GM19397 (cell line): ENCODE results near the gene DZIP3.
"Not testable (repeated sequence)": the region's sequence is repeated elsewhere in the genome, so short reads cannot be mapped to it uniquely, and the experiment has no call there.

Source experiments
- ATAC-seq: cut with Tn5 transposase; IDR thresholded peaks from one replicate; pipeline ENCODE4 v1.9.1; 2021; ENCODE audit warnings: mild to moderate bottlenecking, moderate library complexity; ENCODE audit not compliant: unreplicated experiment

The DZIP3 gene

DNA sequence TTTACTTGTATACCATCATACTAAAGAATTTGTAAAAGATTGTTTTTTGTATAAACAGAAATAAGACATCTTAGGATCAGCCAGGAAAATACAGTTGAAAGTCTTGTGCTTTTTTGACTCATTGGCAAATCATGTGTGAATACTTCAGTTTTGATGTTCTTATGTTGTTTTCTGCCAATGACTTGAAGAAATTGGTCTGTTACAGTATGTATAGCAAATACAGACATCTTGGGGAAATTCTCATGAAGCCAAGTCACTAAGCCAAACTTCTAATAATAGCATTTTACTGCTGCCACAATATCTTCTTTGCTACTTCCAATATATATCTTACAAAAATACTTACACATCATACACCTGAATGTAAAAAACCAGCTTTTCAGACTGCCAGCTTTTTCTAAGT lies 83.2 kb downstream of the DZIP3 start:
- no peak for ATAC-seq

DNA sequence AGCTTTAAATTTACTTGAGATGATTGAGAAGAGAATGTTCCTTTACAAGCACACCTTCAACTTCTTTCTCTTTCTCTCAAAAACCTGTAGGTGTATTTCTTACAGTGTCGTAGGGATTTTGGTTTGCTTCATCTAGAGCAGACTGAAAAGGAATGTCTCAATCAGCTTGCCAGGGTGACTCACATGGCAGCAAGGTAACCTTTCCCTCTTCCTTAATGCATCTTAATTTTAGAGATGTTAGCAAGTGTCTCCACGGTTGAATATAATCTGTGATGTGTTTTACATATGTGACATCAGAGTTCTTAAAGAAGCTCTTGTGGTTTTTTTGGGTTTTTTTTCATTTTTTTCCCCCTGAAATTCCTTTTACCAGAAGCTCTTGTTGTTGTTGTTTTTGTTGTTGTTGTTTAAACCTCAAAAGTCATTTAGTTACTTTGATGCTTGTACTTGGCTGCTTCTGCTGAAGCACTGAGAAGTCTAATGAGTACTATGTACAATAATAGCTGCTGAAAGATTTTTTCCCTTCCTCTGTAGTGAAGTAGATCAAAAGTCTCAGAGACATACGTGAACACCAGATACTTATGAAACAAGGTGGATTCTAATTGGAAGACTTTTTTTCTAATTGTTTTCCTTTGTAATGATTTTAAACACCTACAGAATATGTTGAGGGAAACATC lies 84.6 kb downstream of the DZIP3 start:
- no peak for ATAC-seq

DNA sequence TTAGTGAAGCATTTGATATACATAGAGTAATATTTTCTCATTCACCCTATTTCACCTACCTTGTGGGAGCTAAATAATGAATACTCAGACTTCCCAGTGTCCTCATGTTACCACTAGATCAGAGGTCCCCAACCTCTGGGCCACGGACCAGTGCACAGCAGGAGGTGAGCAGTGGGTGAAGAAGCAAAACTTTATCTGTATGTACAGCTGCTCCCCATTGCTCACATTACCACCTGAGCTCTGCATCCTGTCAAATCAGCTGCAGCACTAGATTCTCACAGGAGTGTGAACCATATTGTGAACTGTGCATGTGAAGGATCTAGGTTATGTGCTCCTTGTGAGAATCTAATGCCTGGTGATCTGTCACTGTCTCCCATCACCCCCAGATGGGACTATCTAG lies 88.3 kb downstream of the DZIP3 start:
- no peak for ATAC-seq

DNA sequence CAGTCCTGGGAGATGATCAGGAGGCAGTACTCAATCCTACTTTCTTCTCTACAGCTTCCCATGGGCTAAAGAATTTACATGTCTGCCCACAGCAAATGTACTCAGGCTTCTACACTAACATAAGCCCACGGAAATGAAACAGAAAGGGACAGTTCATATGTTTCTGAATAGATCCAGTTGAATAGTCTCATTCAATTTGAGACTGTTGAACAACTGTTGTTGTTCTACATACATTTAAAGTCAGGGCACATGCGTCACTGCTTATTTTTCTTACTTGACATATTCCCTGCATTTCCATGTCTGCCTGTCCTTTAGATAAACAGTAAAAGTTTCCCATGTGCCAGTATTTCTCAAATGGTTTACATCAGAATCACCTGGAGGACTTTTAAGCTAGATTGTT lies 102.8 kb downstream of the DZIP3 start:
- ATAC-seq = not testable (repeated sequence)

DNA sequence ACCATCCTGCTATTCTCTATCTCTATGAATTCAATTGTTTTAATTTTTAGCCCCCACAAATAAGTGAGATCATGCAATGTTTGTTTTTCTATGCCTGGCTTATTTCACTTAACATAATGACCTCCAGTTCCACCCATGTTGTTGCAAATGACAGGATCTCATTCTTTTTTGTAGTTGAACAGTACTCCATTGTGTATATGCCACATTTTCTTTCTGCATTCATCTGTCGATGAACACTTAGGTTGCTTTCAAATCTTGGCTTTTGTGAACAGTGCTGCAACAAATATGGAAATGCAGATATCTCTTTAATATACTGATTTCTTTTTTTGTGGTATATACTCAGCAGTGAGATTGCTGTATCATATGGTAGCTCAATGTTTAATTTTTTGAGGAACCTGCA lies 108.9 kb downstream of the DZIP3 start:
- no peak for ATAC-seq

DNA sequence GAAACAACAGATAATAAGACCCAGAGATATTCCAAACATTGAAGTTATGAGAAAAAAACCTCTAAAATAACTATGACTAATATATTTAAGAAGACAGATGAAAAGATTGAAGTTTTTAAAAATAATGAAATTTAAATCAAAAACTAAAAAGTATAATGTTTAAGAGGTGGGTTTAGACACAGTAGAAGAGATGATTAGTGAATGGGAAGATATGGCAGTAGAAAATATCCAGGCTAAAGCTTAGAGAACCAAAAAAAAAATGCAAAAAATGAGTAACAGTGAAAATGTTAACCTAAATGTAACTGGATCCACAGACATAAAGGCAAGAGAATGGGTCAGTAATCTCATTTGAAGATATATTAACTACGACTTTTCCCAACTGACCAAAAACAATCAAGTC lies 115.5 kb downstream of the DZIP3 start:
- no peak for ATAC-seq

DNA sequence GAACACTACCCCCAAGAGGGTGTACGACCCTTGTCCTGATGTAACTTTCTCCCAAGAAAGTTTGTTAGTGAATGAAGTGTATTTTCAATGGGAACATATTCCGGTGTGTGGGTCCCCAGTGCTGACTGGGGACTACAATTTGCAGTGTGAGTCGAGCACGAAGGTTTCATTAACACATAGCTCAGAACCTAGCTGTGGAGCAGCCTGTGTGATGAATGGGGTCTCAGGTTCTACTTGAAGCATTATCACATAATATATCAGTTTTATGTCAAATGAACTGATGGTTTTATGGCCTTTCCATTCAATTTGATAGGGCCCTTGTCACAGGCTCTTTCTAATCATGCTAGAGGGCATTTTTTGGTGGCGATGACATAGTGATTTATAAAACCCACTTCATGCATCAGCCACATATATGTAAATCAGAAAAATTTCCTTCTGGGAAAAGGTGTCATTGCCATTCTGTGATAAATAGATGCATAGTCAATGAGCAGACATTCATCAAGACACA lies 123.5 kb downstream of the DZIP3 start:
- ATAC-seq = no peak

DNA sequence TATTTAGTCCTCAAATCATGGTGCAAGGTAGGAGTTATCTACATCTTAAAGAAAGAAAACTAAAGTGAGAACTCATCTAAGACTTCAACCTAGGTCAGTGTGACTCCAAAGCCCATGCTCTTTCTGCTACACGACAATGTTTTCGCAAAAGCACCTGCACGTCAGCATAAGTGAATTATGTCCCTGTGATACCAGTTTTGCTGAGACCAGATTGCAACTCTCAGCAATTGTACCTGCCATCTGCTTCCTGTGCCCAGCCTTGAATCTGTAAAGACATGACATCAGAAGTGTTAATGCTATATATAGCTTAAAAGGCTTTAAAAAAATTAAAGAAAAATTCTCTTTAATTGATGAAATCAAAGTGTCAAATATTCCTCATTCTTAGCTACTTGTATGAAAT lies 124.3 kb downstream of the DZIP3 start:
- no peak for ATAC-seq

DNA sequence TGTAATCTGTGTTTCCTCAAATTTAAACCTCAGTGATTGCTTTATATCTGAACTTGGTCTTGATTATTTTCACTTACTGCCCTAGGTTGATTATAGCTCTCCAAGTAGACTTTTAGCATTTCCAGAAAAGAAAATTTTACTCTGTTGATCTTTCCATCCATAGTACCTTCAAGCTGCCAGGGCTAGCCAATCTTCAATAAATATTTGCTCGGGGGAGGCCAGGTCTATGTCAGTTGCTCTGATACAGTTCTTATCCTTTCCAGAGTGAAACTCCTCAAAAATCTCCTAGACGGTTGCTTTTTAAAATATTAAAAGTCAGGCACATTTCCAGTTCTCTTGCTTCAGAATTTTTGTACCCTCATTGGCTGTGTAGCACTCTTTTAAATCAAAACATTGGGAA lies 128.9 kb downstream of the DZIP3 start:
- no peak for ATAC-seq

DNA sequence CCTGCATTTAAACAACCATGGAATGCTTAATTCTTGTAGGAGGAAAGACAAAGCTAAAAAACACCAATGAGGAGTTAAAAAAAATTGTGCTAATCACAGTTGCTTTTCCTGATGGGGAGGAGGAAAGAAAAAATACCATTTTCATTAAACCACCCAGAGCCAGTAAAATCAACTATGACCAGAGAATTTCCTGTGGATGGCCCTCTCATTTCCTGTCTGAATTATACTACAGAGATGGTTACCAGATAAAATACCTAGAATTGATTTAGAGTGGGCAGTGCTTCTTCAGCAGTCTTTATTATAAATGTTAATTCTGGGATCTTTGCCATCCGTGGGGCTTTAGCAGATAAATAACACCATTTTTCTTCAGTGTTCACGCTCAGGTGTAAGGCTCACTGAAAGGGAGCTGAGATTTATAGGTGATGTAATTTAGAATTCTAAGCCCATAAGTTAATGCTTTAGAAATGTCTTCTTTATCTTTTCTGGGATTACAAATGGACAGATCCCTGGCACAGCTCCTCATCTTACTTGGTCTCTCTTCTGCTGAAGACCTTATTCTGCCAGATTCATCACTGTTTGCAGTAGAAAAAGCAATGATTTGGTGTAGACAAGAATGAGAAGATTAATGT lies 129.8 kb downstream of the DZIP3 start:
- ATAC-seq = no peak

DNA sequence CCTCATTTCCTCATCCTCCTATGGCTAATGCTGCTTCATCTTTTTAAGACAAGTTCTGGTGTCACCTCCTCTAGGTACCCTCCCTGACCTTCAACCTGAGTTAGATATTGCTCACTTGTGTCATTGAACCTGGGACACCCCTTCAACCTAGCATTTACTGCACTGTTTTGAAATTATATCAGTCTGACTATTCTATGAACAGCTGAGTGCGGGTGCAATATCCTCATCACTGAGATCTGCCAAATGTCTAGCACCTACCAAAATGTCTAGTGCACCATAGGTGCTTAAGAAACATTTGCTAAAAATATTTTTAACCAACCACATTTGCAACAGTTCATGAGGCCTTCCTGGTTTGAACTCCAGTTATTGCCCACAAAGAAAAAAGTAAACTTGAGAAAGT lies 133.2 kb downstream of the DZIP3 start:
- no peak for ATAC-seq

DNA sequence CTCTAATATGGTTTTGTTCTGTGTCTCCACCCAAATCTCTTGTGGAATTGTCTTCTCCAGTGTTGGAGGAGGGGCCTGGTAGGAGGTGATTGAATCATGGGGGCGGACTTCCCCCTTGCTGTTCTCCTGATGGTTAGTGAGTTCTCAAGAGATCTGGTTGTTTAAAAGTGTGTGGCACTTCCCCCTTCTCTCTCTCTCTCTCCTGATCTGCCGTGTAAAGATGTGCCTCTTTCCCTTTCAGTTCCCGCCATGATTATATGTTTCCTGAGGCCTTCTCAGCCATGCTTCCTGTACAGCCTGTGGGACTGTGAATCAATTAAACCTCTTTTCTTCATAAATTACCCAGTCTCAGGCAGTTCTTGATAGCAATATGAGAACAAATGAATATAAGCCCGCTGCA lies 134.6 kb downstream of the DZIP3 start:
- no peak for ATAC-seq

DNA sequence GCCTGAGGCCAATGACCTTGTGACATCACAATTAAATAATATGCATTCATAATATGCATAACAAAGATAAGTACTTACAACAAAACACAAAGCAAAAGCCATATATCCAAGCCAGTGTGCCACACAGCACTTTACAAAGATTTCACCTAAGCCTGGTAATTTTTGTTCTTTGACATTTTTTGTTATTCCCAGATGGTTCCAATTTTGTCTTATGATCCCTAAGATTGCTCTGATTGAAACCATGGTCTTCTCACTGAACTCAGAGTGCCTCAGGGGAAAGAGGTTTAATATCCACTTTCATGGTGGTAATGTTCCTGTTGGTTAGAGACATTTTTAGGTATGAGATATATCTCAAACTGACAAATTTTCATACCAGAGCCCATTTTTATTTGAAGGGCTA lies 138.6 kb downstream of the DZIP3 start:
- no peak for ATAC-seq

DNA sequence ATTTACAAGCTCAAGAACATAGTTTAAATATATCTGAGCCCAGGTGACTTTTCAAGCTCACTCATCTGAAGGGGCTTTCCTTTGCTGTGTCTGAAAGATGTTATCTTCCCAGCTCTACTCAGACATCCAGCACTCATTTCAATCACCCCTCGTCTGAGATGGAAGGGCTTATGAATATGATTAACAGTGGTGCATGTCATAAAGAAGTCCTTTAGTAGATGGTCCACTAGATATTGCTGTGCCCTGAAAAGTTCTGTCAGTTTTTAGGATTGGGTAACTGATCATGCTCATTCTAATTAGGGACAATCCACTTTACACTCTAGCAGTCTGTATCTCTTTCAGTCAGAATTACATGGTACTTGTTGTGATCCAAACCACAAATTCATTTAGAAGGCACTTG lies 139.4 kb downstream of the DZIP3 start:
- ATAC-seq = no peak

DNA sequence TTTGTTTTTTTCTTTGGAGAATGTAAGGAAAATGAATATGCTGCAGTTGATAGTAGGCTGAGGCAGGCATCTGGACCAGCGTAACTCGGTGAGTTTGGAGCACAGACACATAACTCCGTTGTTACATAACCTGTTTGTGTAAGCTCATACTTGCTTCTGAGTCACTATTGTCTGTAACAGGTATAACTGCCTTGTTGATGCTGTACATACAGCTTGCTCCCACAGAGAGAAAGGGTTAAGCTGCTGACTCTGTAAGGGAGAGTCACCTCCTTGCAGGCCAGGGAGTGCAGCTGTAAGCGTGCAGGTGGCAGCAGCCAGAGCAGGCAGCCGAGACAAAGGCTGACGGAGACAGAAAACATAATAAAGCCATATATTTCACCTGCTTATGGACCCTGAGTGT lies 147.3 kb downstream of the DZIP3 start:
- ATAC-seq = no peak

DNA sequence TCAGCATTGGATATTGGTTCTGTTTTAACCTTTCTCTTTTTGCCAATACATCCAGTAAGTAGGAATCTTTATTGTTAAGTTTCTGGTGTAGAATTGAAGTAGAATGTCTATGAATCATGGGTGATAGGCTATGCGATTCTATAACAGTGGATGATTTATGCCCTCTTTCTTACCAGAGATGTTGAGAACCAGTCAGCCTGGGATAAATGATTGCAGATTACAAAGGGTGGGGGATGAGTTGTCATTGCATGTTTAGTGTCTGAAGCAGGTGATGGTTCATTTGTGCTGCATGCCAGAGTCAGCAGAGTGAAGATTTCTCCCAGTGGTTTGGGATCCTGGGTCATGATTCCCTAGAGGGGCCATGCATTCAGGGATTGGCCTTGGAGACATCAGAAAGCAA lies 153.4 kb downstream of the DZIP3 start:
- ATAC-seq = no peak
